IMR-90 (cell line): ENCODE measurements around the gene IQCK. TPM values are rescaled to one million over a fixed set of nuclear protein-coding genes. Genes with fewer than 3 reads are reported as not detected.

Source experiments
- ATAC-seq: fragments of 200-7000 bp; cut with Tn5 transposase; 2 replicates; pipeline ENCODE4 v1.9.1; 2020; ENCODE audit warnings: low read depth, mild to moderate bottlenecking, moderate library complexity
- BruUV-seq: library from RNA; stranded (reverse); fragments of 400-500 nt; replicated peaks from 2 replicates; lab custom pipeline; 2021; lab: Mats Ljungman, UMichigan
- CTCF ChIA-PET: fragments of 300-600 bp; formaldehyde crosslinking; extraction: SDS; loops from one replicate; lab custom pipeline; 2021; ENCODE audit warnings: antibody characterized with exemption; lab: Yijun Ruan, JAX
- POLR2A ChIA-PET: fragments of 300-600 bp; sonication (Branson Sonifier 250); formaldehyde crosslinking; loops from one replicate; lab custom pipeline; 2022; ENCODE audit warnings: antibody characterized with exemption; ENCODE audit not compliant: unreplicated experiment; lab: Charles Lee
- DNase-seq: peaks from one replicate; pipeline ENCODE4 v3.0.0; 2013
- H2AFZ ChIP-seq: replicated peaks from 2 replicates; pipeline ENCODE3; 2013; ENCODE audit warnings: low read length, mild to moderate bottlenecking; ENCODE audit not compliant: poor library complexity
- H2AK5ac ChIP-seq: 2 replicates; pipeline ENCODE4 v1.6.1; 2013; ENCODE audit warnings: low read depth, low read length, inconsistent platforms
- H2AK9ac ChIP-seq: replicated peaks from 2 replicates; pipeline ENCODE3; 2013; ENCODE audit warnings: mild to moderate bottlenecking, low read depth, low read length, moderate library complexity; ENCODE audit not compliant: poor library complexity
- H2BK120ac ChIP-seq: 2 replicates; pipeline ENCODE4 v1.6.1; 2013; ENCODE audit warnings: low read depth, low read length, inconsistent platforms
- H2BK15ac ChIP-seq: 3 replicates; pipeline ENCODE4 v1.6.1; 2013; ENCODE audit warnings: low read depth, low read length, inconsistent platforms
- H2BK20ac ChIP-seq: 2 replicates; pipeline ENCODE4 v1.6.1; 2013; ENCODE audit warnings: low read depth, mild to moderate bottlenecking, inconsistent platforms, low read length, moderate library complexity
- H2BK5ac ChIP-seq: 2 replicates; pipeline ENCODE4 v1.6.1; 2013; ENCODE audit warnings: mild to moderate bottlenecking, low read depth, low read length, inconsistent platforms; ENCODE audit not compliant: poor library complexity, severe bottlenecking
- H3K14ac ChIP-seq: replicated peaks from 2 replicates; pipeline ENCODE4 v1.6.1; 2013; ENCODE audit warnings: low read depth, low read length, inconsistent platforms
- H3K18ac ChIP-seq: 2 replicates; pipeline ENCODE4 v1.6.1; 2013; ENCODE audit warnings: low read depth, low read length, control low read depth
- H3K23ac ChIP-seq: 2 replicates; pipeline ENCODE4 v1.6.1; 2013; ENCODE audit warnings: low read depth, low read length, inconsistent platforms
- H3K27ac ChIP-seq: 2 replicates; pipeline ENCODE4 v1.5.1; 2013; ENCODE audit warnings: mild to moderate bottlenecking, control low read depth, low read length; ENCODE audit not compliant: insufficient read depth
- H3K27me3 ChIP-seq: 2 replicates; pipeline ENCODE4 v1.6.1; 2013; ENCODE audit warnings: low read length; ENCODE audit not compliant: control insufficient read depth, insufficient read depth
- H3K36me3 ChIP-seq: 2 replicates; pipeline ENCODE4 v1.6.1; 2013; ENCODE audit warnings: low read length, mixed read lengths; ENCODE audit not compliant: control insufficient read depth, insufficient read depth
- H3K4ac ChIP-seq: 2 replicates; pipeline ENCODE4 v1.6.1; 2013; ENCODE audit warnings: low read depth, low read length, inconsistent platforms
- H3K4me1 ChIP-seq: 2 replicates; pipeline ENCODE4 v1.6.1; 2013; ENCODE audit warnings: low read length, mixed read lengths; ENCODE audit not compliant: control insufficient read depth, insufficient read depth
- H3K4me2 ChIP-seq: 2 replicates; pipeline ENCODE4 v1.6.1; 2013; ENCODE audit warnings: low read depth, mild to moderate bottlenecking, control low read depth, low read length, moderate library complexity
- H3K4me3 ChIP-seq: 2 replicates; pipeline ENCODE4 v1.5.1; 2013; ENCODE audit warnings: low read depth, mild to moderate bottlenecking, control low read depth, low read length, moderate library complexity; ENCODE audit not compliant: insufficient read depth
- H3K56ac ChIP-seq: 2 replicates; pipeline ENCODE4 v1.6.1; 2013; ENCODE audit warnings: low read length, inconsistent platforms; ENCODE audit not compliant: insufficient read depth; ENCODE audit errors: extremely low read depth
- H3K79me1 ChIP-seq, 2 experiments: 2 replicates each; pipeline ENCODE4 v1.6.1; 2013; ENCODE audit warnings: low read length in 2 of 2, inconsistent platforms in 1 of 2, low read depth in 1 of 2
- H3K9ac ChIP-seq: 2 replicates; pipeline ENCODE4 v1.6.1; 2013; ENCODE audit warnings: low read depth, low read length, control low read depth
- H3K9me1 ChIP-seq: 2 replicates; pipeline ENCODE4 v1.6.1; 2013; ENCODE audit warnings: low read length, inconsistent platforms; ENCODE audit not compliant: insufficient read depth
- H3K9me3 ChIP-seq: 2 replicates; pipeline ENCODE4 v1.6.1; 2013; ENCODE audit warnings: low read length; ENCODE audit not compliant: control insufficient read depth, insufficient read depth
- H4K20me1 ChIP-seq: 2 replicates; pipeline ENCODE4 v1.6.1; 2013; ENCODE audit warnings: low read length, inconsistent platforms; ENCODE audit not compliant: insufficient read depth
- H4K5ac ChIP-seq: 2 replicates; pipeline ENCODE4 v1.6.1; 2013; ENCODE audit warnings: mild to moderate bottlenecking, low read depth, low read length, control low read depth
- H4K8ac ChIP-seq, 2 experiments: 2 replicates each; pipeline ENCODE4 v1.6.1; 2013; ENCODE audit warnings: low read depth in 2 of 2, low read length in 2 of 2, control low read depth in 1 of 2, inconsistent platforms in 1 of 2
- H4K91ac ChIP-seq: 2 replicates; pipeline ENCODE4 v1.6.1; 2013; ENCODE audit warnings: low read depth, low read length, inconsistent platforms; ENCODE audit not compliant: insufficient read depth
- BHLHE40 ChIP-seq: fragments of 150-350 bp; IDR thresholded peaks from 2 replicates; pipeline ENCODE4 v1.6.1; 2016; ENCODE audit warnings: mild to moderate bottlenecking, low read depth, low read length
- CEBPB ChIP-seq: IDR thresholded peaks from 2 replicates; pipeline ENCODE4 v1.6.1; 2012; ENCODE audit warnings: low read depth, low read length, improper control_type of control experiment
- CTCF ChIP-seq: conservative IDR thresholded peaks from 2 replicates; pipeline ENCODE4 v1.5.1; 2012; ENCODE audit warnings: mild to moderate bottlenecking, low read depth, low read length, improper control_type of control experiment
- POLR2A ChIP-seq: IDR thresholded peaks from 2 replicates; pipeline ENCODE4 v1.6.1; 2012; ENCODE audit warnings: mild to moderate bottlenecking, low read depth, low read length
- RAD21 ChIP-seq: IDR thresholded peaks from 2 replicates; pipeline ENCODE4 v1.6.1; 2012; ENCODE audit warnings: low read length, improper control_type of control experiment
- RCOR1 ChIP-seq: IDR thresholded peaks from 2 replicates; pipeline ENCODE4 v1.6.1; 2012; ENCODE audit warnings: mild to moderate bottlenecking, low read length, improper control_type of control experiment; ENCODE audit not compliant: insufficient replicate concordance
- RFX5 ChIP-seq: IDR thresholded peaks from 2 replicates; pipeline ENCODE4 v1.8.0; 2012; ENCODE audit warnings: low read depth, mild to moderate bottlenecking, low read length, moderate library complexity
- SMC3 ChIP-seq: fragments of 150-350 bp; IDR thresholded peaks from 2 replicates; pipeline ENCODE4 v1.6.1; 2016; ENCODE audit warnings: low read depth, mild to moderate bottlenecking, antibody characterized with exemption, low read length, moderate library complexity
- USF2 ChIP-seq: fragments of 150-350 bp; IDR thresholded peaks from 2 replicates; pipeline ENCODE4 v1.6.1; 2017; ENCODE audit warnings: mild to moderate bottlenecking, antibody characterized with exemption, low read length, low read depth
- WGBS, 2 experiments: methylation state at CpG; one replicate each; pipeline versions ENCODE4 v1.1.5 to v1.1.7; 2013; ENCODE audit warnings: missing lambda C conversion rate in 2 of 2; ENCODE audit not compliant: insufficient read length in 1 of 2; ENCODE audit errors: extremely low coverage in 2 of 2; 5-methylcytosine and 5-hydroxymethylcytosine counted together
- dilution Hi-C: fragments of 300-500 bp; cut with HindIII; formaldehyde crosslinking; loops from one replicate; pipeline ENCODE4 v1.14.3; 2018; ENCODE audit warnings: low sequenced_read_pairs; ENCODE audit not compliant: unreplicated experiment
- in situ Hi-C: fragments of 300-500 bp; cut with MboI; formaldehyde crosslinking; loops from 3 replicates; pipeline ENCODE4 v1.14.3; 2019; ENCODE audit warnings: low sequenced_read_pairs, inconsistent platforms, mixed read lengths
- intact Hi-C: fragments of 100-400 bp; cut with micrococcal nuclease; formaldehyde crosslinking; loops from 2 replicates; pipeline ENCODE4 v1.10.0; 2022
- polyA plus RNA-seq, 3 experiments: library from polyadenylated mRNA; depleted of rRNA; stranded (reverse); fragments of >200 nt; gene quantifications; 2 replicates each; pipeline ENCODE4 v1.2.3, GENCODE V29; 2012; ENCODE audit warnings: low replicate concordance in 1 of 3
- total RNA-seq: library from RNA; depleted of rRNA; stranded (reverse); fragments of >200 nt; gene quantifications from 2 replicates; pipeline ENCODE4 v1.2.3, GENCODE V29; 2012

Gene IQCK
- total and polyA plus RNA-seq, 2 of the 4 experiments (the other 2 are of a cell fraction): 4.1 to 5.4 TPM

- Histone ChIP-seq H2AFZ (peak overlapping the region; percentile 77), H4K5ac (no peak overlapping the region), H2BK15ac (no peak overlapping the region), H3K56ac (no peak overlapping the region), H2AK5ac (no peak overlapping the region), H3K18ac (no peak overlapping the region), H2BK120ac (no peak overlapping the region), H4K20me1 (no peaks in the 10 kb centered on the region), H2AK9ac (no peak overlapping the region), H2BK5ac (no peak overlapping the region), H4K8ac (no peak overlapping the region), H3K14ac (no peak overlapping the region), H3K27ac (no peak overlapping the region), H3K23ac (no peak overlapping the region), H3K79me1 (no peaks in the 10 kb centered on the region), H2BK20ac (no peak overlapping the region), H3K9me1 (no peaks in the 10 kb centered on the region), H4K91ac (no peak overlapping the region), H3K4me2 (no peak overlapping the region), H3K9ac (no peak overlapping the region), H3K27me3 (no peaks in the 10 kb centered on the region; the same call in 1 of the 2 replicates), H3K4me1 (no peaks in the 10 kb centered on the region), H3K36me3 (no peaks in the 10 kb centered on the region), H3K4me3 (no peak overlapping the region), H3K9me3 (no peaks in the 10 kb centered on the region), H3K4ac (no peak overlapping the region)
- ChIA-PET CTCF (interaction anchor here (0.6 to 3.5 kb wide), 8 partner anchors 8 to 486 kb away, joined by 3 to 11 read pairs (median 4); no protein-coding TSS in a partner anchor), POLR2A (interaction anchor here (0.6 kb wide), 1 partner anchor 169 kb away, joined by 3 read pairs; no protein-coding TSS in a partner anchor)
- WGBS, 2 experiments: no CpG with 5 or more reads among the region's 13 CpGs
- no peak for TF ChIP-seq POLR2A
- no peak for TF ChIP-seq RCOR1
- peak; percentile 69 for TF ChIP-seq RAD21
- no peak for TF ChIP-seq RFX5
- peak; percentile 47; the same call in 1 of the 2 replicates for TF ChIP-seq SMC3
- TF ChIP-seq USF2: no peak
- TF ChIP-seq BHLHE40: no peak
- TF ChIP-seq CEBPB: no peak
- peak; percentile 71 for TF ChIP-seq CTCF
- intact Hi-C loops (loop anchor here (2.0 kb wide), 1 partner anchor 486 kb away; no protein-coding TSS in a partner anchor), in situ Hi-C loops (loop anchor here (25.0 kb wide), 1 partner anchor 787 kb away; the partner anchor contains the start of gene ITPRIPL2), dilution Hi-C loops (loop anchor here (25.0 kb wide), 1 partner anchor 287 kb away; no protein-coding TSS in a partner anchor)
- ATAC-seq (peak; percentile 93), DNase-seq (peak; percentile 46)
- no TSS peak for BruUV-seq
These were observed 181.0 kb downstream of the IQCK start for GRCh38 chr16:19898924-19899604.
